Measurements from ENCODE around the gene AFAP1.

- TF ChIP-seq CTBP1 (IDR thresholded peaks at IDR 0.05; ENCODE audit: borderline replicate concordance) = no peak
- no peak for TF ChIP-seq TARDBP (IDR thresholded peaks at IDR 0.05)
- no peak for TF ChIP-seq FOXA1 (IDR thresholded peaks at IDR 0.05)
- TF ChIP-seq L3MBTL2 (conservative IDR thresholded peaks at IDR 0.05) = no peak
Observed at GRCh38 chr4:7713757-7714156, 225.9 kb downstream of the AFAP1 start.
